Measurements from ENCODE around the gene PLOD2.

DNA sequence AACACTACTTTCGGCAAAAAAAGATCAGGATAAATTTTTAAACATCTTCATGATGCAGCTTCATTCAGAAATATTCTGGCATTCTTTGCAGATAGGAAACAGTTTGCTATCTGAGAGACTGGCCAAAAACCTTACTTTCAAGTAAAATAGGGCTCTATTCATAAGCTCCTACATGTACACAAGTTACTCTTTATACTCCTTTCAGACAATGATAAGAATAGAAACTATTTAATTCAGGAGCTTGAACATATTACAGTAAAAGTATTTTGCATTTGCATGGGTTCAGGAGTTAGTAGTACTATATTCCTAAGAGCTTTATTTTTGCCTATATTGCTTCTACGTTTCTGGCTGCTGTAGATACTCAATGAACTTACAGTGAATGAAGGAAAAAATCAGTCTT lies 70.5 kb downstream of the PLOD2 start:
- TF ChIP-seq, protein P1, sequence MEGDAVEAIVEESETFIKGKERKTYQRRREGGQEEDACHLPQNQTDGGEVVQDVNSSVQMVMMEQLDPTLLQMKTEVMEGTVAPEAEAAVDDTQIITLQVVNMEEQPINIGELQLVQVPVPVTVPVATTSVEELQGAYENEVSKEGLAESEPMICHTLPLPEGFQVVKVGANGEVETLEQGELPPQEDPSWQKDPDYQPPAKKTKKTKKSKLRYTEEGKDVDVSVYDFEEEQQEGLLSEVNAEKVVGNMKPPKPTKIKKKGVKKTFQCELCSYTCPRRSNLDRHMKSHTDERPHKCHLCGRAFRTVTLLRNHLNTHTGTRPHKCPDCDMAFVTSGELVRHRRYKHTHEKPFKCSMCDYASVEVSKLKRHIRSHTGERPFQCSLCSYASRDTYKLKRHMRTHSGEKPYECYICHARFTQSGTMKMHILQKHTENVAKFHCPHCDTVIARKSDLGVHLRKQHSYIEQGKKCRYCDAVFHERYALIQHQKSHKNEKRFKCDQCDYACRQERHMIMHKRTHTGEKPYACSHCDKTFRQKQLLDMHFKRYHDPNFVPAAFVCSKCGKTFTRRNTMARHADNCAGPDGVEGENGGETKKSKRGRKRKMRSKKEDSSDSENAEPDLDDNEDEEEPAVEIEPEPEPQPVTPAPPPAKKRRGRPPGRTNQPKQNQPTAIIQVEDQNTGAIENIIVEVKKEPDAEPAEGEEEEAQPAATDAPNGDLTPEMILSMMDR (IDR thresholded peaks at IDR 0.05): no peak
- TF ChIP-seq POLR2A (IDR thresholded peaks at IDR 0.05): no peak

Measured in thyroid gland (tissue), 4 donors.